Loucy (cell line): ENCODE data around the gene COL20A1.
"Not testable (repeated sequence)": the region's sequence is repeated elsewhere in the genome, so short reads cannot be mapped to it uniquely, and the experiment has no call there.

ENCODE experiments used
- H2AFZ ChIP-seq: fragments of 200-600 bp; sonication (generic); 2 replicates; pipeline ENCODE4 v1.6.0; 2016; ENCODE audit warnings: antibody characterized with exemption, mild to moderate bottlenecking, low read length, moderate library complexity
- H3F3A ChIP-seq: fragments of 200-600 bp; 2 replicates; pipeline ENCODE4 v1.6.0; 2016; ENCODE audit warnings: antibody characterized with exemption, low read depth, mild to moderate bottlenecking
- H3K27me3 ChIP-seq: fragments of 200-600 bp; sonication (generic); 2 replicates; pipeline ENCODE4 v1.6.1; 2014; ENCODE audit warnings: low read length, mild to moderate bottlenecking; ENCODE audit not compliant: insufficient read depth, poor library complexity, severe bottlenecking
- H3K36me3 ChIP-seq: fragments of 200-600 bp; sonication (generic); 2 replicates; pipeline ENCODE4 v1.6.1; 2016; ENCODE audit warnings: low read length; ENCODE audit not compliant: insufficient read depth
- H3K4me1 ChIP-seq: fragments of 200-600 bp; sonication (generic); 2 replicates; pipeline ENCODE4 v1.5.1; 2014; ENCODE audit warnings: low read length, mild to moderate bottlenecking; ENCODE audit not compliant: insufficient read depth, poor library complexity, severe bottlenecking
- H3K4me2 ChIP-seq: fragments of 200-600 bp; sonication (generic); 2 replicates; pipeline ENCODE4 v1.6.0; 2014; ENCODE audit warnings: antibody characterized with exemption, low read length, low read depth, mild to moderate bottlenecking; ENCODE audit not compliant: poor library complexity, severe bottlenecking
- H3K4me3 ChIP-seq: fragments of 200-600 bp; sonication (generic); 2 replicates; pipeline ENCODE4 v1.5.1; 2014; ENCODE audit warnings: low read length, mild to moderate bottlenecking, mixed read lengths; ENCODE audit not compliant: poor library complexity, severe bottlenecking
- H3K79me2 ChIP-seq: fragments of 200-600 bp; sonication (generic); 2 replicates; pipeline ENCODE4 v1.6.1; 2014; ENCODE audit warnings: low read length; ENCODE audit not compliant: insufficient read depth
- H3K9ac ChIP-seq: fragments of 200-600 bp; sonication (generic); 2 replicates; pipeline ENCODE4 v1.6.0; 2014; ENCODE audit warnings: mild to moderate bottlenecking, low read depth, low read length, moderate library complexity; ENCODE audit not compliant: poor library complexity, severe bottlenecking
- H3K9me2 ChIP-seq: fragments of 200-600 bp; sonication (generic); replicated peaks from 2 replicates; pipeline ENCODE4 v1.6.1; 2016; ENCODE audit warnings: low read depth, low read length, mixed read lengths
- H3K9me3 ChIP-seq: fragments of 200-600 bp; sonication (generic); 2 replicates; pipeline ENCODE4 v1.6.1; 2014; ENCODE audit warnings: mild to moderate bottlenecking, antibody characterized with exemption, low read length, low read depth; ENCODE audit not compliant: insufficient read depth
- H4K20me1 ChIP-seq: fragments of 200-600 bp; sonication (generic); 2 replicates; pipeline ENCODE4 v1.6.0; 2014; ENCODE audit warnings: antibody characterized with exemption, low read length, mild to moderate bottlenecking; ENCODE audit not compliant: insufficient read depth, poor library complexity, severe bottlenecking
- EZH2phosphoT487 ChIP-seq: fragments of 200-600 bp; IDR thresholded peaks from 2 replicates; pipeline ENCODE4 v1.6.1; 2018; ENCODE audit warnings: antibody characterized with exemption, mild to moderate bottlenecking, moderate library complexity, borderline replicate concordance
- TF ChIP-seq, protein P1 (sequence below): fragments of 200-600 bp; sonication (generic); conservative IDR thresholded peaks from 2 replicates; pipeline ENCODE4 v1.5.1; 2014; ENCODE audit warnings: mild to moderate bottlenecking, antibody characterized with exemption, low read length

Gene COL20A1

GRCh38 chr20:63333241-63333836, 40.4 kb downstream of the COL20A1 start:
- Histone ChIP-seq H2AFZ (no peak overlapping the region), H3F3A (no peaks in the 10 kb centered on the region), H3K27me3 (no peaks in the 10 kb centered on the region), H4K20me1 (no peaks in the 10 kb centered on the region), H3K36me3 (no peaks in the 10 kb centered on the region), H3K9me2 (no peaks in the 10 kb centered on the region), H3K9me3 (no peaks in the 10 kb centered on the region; the same call in 1 of the 2 replicates), H3K4me2 (no peak overlapping the region), H3K4me3 (no peak overlapping the region), H3K4me1 (no peaks in the 10 kb centered on the region), H3K9ac (no peak overlapping the region), H3K79me2 (no peaks in the 10 kb centered on the region)
- no peak for TF ChIP-seq EZH2phosphoT487
- TF ChIP-seq, protein P1, sequence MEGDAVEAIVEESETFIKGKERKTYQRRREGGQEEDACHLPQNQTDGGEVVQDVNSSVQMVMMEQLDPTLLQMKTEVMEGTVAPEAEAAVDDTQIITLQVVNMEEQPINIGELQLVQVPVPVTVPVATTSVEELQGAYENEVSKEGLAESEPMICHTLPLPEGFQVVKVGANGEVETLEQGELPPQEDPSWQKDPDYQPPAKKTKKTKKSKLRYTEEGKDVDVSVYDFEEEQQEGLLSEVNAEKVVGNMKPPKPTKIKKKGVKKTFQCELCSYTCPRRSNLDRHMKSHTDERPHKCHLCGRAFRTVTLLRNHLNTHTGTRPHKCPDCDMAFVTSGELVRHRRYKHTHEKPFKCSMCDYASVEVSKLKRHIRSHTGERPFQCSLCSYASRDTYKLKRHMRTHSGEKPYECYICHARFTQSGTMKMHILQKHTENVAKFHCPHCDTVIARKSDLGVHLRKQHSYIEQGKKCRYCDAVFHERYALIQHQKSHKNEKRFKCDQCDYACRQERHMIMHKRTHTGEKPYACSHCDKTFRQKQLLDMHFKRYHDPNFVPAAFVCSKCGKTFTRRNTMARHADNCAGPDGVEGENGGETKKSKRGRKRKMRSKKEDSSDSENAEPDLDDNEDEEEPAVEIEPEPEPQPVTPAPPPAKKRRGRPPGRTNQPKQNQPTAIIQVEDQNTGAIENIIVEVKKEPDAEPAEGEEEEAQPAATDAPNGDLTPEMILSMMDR = no peak

DNA sequence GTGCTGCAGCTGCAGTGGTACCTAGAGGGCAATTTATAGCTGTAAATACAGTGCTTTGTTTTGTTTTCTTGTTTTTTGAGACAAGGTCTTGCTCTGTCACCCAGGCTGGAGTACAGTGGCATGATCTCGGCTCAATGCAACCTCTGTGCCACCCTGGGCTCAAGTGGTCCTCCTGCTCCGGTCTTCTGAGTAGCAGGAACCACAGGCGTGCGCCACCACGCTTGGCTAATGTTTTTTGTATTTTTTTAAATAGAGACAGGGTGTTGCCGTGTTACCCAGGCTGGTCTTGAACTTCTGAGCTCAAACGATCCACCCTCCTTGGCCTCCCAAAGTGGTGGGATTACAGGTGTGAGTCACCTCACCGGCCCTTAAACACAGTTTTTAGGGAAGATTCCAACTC, 41.4 kb downstream of the COL20A1 start:
- Histone ChIP-seq H3K4me3 (no peak overlapping the region), H3F3A (no peaks in the 10 kb centered on the region), H3K9ac (no peak overlapping the region), H3K27me3 (no peaks in the 10 kb centered on the region), H3K79me2 (no peaks in the 10 kb centered on the region), H3K36me3 (no peaks in the 10 kb centered on the region), H3K4me2 (no peak overlapping the region), H2AFZ (no peak overlapping the region), H3K9me2 (no peaks in the 10 kb centered on the region), H3K4me1 (no peaks in the 10 kb centered on the region), H3K9me3 (no peaks in the 10 kb centered on the region; the same call in 1 of the 2 replicates), H4K20me1 (no peaks in the 10 kb centered on the region)
- TF ChIP-seq, protein P1 = no peak

- H3K9ac ChIP-seq, H3K27me3 ChIP-seq, H3K9me2 ChIP-seq, H3K4me1 ChIP-seq, H2AFZ ChIP-seq, H4K20me1 ChIP-seq, H3K4me3 ChIP-seq, H3F3A ChIP-seq, H3K9me3 ChIP-seq, H3K36me3 ChIP-seq, H3K79me2 ChIP-seq, H3K4me2 ChIP-seq: not testable (repeated sequence)
These were observed 42.1 kb downstream of the COL20A1 start for GRCh38 chr20:63335060-63335459.

GRCh38 chr20:63335711-63336110, 42.7 kb downstream of the COL20A1 start:
- Histone ChIP-seq H3K79me2 (no peaks in the 10 kb centered on the region), H3K4me2 (no peak overlapping the region), H3K9me3 (no peaks in the 10 kb centered on the region; the same call in 1 of the 2 replicates), H3F3A (no peaks in the 10 kb centered on the region), H3K27me3 (no peaks in the 10 kb centered on the region), H3K9ac (no peak overlapping the region), H2AFZ (no peak overlapping the region), H3K4me1 (no peaks in the 10 kb centered on the region), H4K20me1 (no peaks in the 10 kb centered on the region), H3K9me2 (no peaks in the 10 kb centered on the region), H3K4me3 (no peak overlapping the region), H3K36me3 (no peaks in the 10 kb centered on the region)
- TF ChIP-seq, protein P1 = no peak
- no peak for TF ChIP-seq EZH2phosphoT487
